Right renal cortex interstitium (tissue), 3 donors: Measurements from ENCODE around the gene ATF6. TPM values are rescaled to one million over a fixed set of nuclear protein-coding genes. Genes with fewer than 3 reads are reported as not detected.

Experiments used
- DNase-seq, 3 donors: peaks; one replicate each; pipeline ENCODE4 v3.0.0-alpha.2; 2013; ENCODE audit warnings: low read depth in 3 of 3, low spot score in 2 of 3
- polyA plus RNA-seq, 3 donors: library from polyadenylated mRNA; unstranded; fragments of 120-200 nt; gene quantifications; one replicate each; pipeline ENCODE4 v1.2.1, GENCODE V29; 2013; ENCODE audit not compliant: insufficient read length in 3 of 3

ATF6 gene
- polyA plus RNA-seq, 3 donors: 34.2 to 36.0 (median 35.0) TPM

DNA sequence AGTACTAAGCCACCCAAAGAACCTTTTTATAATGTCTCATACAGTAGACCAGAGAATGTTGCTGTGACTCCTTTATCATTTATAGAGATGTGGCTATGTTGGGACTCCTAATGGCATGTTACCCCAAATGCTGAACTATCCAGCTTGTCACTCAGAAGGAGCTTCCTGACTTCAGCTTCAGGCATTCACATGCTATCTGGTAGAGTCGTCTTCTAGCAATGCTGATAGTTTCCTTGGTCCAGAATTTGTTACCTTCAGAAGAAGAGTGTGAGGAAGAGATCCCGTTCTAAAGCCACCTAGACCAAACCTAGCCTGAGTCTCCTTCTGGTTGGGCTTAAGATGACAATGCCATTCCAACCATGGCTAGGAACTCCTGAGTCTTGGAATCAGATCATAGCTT lies 189.5 kb downstream of the ATF6 start:
- DNase-seq: no peak

GRCh38 chr1:161956097-161956496 lies 190.0 kb downstream of the ATF6 start:
- no peak for DNase-seq

- no peak for DNase-seq
These were observed 190.8 kb downstream of the ATF6 start for GRCh38 chr1:161956930-161957329.

- no peak for DNase-seq
These were observed 192.3 kb downstream of the ATF6 start for GRCh38 chr1:161958425-161958824.

DNA sequence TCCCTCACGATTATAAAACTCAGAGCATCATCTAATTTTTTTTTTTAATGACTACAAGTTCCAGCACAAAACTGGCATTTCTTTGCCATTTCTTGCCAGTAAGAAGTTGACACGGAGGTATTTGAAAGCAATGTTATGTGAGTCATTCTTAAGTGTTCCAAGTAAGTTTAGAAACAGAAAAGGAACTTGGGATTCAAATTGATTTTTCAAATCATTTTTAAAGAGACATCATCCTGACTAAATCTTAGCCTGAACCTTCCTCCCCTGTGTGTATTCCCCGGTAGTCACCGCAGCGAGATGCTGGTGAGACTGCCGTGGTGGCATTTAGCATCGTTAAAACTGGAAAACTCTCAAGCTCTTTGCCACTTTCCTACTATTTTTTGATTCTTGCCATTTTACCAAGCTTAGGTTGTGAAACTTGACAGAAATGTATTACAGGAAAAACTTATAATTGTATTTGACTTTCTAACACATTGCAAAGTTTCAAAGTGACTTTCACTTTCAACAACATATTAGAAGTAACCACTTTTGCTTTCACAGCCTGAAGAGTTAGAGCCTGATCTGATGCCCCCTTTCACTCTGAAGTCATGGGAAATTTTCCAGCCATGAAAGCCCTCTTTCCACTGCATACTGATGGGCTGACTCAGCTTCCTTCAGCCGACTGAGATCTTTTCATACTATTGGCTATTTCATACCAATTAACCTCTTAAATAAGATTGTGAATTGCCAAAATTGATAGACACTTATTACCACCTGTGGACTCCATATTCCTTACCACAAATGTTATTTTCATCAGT lies 196.2 kb downstream of the ATF6 start:
- DNase-seq: no peak

GRCh38 chr1:161966067-161966466 lies 199.9 kb downstream of the ATF6 start:
- DNase-seq: no peak

- no peak for DNase-seq
These were observed 203.9 kb downstream of the ATF6 start for GRCh38 chr1:161970036-161970435.

- no peak for DNase-seq
These were observed 204.5 kb downstream of the ATF6 start for GRCh38 chr1:161970633-161971032.

GRCh38 chr1:161972828-161973227 lies 206.7 kb downstream of the ATF6 start:
- no peak for DNase-seq

DNA sequence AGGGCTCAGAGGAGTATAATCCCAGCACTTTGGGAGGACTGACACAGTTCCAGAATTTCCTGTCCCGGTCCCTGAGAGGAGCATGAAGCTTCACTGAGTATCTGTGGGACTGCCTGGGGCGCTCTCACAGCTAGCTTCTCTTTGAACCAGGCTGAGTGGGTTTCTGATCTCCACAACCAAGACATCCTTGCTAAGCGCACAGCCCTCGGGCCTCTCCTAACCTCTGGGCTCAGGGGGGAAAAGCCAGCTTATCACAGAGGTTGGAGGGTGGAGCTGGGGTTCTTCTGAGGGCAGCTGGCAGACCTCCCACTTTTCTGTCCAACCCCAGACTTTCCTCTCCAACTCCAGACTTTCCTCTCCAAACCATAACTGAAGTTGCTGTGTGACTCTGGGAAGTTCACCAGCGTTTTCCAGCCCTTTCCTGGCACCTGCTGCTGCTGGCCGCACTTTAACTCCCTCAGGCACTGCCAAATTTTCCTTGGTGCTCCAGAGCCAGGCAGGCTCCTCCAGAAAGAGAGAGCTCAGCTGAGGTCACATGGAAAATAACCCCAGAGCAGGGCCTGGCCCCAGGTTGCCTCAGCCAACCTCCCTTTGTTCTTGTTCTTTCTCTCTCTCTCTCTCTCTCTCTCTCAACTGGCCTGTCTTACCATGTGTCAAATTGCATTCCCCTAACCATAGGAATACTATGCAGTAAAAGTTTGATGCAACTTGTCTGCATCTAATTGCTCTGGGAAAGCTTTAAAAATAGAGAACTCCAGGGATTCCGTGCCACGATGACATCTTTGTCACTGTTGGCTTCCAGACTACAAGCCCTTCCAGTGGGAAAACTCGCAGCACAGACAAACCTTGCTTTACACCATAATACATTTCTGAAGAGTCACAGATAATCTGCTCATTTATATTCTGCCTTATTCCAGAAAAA lies 208.1 kb downstream of the ATF6 start:
- DNase-seq: no peak

- no peak for DNase-seq
These were observed 212.1 kb downstream of the ATF6 start for GRCh38 chr1:161978011-161978790.

GRCh38 chr1:161981126-161981525 lies 215.0 kb downstream of the ATF6 start:
- no peak for DNase-seq

DNA sequence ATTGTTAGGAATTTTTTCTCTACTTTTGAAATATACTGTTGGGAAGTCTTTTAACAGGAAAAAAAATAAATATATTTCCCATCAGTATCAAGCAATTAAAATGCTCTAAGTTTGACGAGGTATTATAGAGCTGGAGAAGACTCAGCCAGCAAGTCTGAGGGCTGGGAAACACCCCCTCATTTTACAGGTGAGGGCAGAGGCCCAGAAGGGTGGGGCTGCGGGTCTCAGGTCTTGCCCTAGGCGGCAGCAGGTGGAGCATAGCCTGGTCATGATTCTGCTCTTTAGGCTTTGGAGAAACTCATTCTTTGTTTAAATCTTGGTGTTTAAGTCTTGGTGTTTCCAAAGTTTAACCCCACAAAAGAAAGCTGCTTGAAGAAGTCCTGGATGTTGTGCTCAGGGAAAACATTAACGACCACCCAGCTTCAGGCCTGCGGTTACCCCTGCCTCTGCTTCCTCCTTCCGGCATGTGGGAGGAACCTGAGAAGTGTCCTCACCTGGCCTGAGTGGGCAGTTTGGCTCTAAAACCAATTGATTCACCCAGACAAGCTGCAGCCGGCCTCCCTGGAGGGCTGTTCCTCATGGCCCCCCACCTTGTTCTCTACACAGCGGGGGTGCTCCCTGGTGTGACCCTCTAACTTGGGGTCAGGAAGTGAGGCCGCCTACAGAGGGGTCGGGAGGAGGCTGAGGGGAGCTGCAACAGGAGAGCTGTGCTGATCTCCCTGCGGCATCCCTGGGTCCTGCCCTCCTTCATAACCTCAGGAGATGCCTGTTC lies 215.8 kb downstream of the ATF6 start:
- DNase-seq: no peak

DNA sequence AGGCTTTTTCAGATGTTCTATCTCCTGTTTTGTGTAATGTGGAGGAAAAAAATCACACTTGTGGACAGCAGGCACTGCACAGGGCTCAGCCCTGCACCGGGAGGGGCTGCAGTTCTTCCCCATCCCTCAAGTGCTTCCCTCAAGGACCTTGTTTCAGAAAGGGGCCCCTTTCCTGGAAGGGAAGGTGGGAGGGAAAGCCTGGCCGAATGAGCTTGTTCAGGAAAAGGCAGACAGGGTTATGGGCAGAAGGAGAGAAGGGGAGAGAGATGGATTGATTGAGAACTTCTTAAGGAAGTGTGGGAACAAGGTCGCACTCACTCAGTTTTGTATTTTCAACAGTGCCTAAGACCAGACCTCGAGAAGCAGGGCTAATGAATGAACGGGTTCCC lies 216.4 kb downstream of the ATF6 start:
- no peak for DNase-seq

DNA sequence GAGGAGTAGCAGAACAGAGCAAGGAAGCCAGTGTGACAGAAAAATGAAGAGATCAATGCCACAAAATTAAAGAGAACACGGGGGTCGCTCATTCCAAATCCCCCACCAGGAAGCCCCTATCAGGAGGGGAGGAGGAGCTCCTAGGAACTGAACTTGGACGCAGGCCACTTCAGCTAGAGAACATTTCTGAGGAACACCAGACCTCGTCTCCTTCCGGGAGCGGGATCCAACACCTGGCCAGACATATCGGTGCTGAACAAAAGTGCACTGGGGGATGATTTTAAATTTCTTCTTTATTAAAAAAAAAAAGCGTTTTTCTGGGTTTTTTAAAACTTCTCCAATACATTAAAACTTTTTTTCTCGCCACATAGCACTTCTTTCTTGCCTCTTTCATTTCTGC lies 216.8 kb downstream of the ATF6 start:
- DNase-seq: no peak

DNA sequence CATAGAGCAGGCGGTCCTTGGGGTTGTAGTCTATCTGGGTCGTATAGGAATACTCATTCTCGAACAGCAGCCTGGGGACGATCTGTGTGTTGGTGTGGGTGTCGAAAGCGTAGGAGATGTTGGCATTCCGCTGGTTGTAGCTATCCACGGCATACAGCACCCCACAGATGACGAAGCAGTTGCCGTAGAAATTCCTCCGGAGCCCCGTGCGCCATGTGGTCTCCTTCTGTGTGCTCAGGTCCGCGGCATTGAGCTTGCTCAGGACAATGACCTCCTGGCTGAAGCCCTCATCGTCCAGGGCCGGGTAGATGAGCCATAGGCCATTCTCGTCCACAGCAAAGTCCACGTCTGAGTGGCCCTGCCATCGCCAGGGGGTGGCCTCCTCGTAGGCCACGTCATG lies 217.6 kb downstream of the ATF6 start:
- DNase-seq: no peak

DNA sequence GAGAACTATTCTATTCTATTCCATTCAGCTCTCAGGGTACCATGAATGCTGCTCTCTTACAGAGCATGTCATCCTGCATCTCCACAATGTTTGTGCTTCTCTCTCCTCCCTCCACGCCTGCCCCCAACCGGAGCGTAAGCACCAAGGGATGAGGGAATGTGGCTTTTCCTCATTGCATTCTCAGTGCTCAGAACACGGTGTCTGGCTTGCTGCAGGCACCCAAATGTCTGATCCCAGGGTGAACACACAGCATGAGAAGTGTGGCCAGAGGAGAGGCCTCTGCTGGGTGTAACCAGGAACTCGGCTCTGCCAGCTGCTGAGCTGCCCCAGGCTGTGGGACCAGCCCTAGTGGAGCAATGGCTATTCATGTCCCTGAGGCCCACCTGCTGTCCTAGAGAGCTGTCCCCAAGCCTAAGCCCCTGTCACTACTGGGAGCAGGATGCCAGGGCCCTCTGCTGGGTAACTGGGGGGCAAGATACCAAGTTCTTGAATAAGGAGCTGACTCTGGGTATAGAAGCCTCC lies 219.2 kb downstream of the ATF6 start:
- no peak for DNase-seq

DNA sequence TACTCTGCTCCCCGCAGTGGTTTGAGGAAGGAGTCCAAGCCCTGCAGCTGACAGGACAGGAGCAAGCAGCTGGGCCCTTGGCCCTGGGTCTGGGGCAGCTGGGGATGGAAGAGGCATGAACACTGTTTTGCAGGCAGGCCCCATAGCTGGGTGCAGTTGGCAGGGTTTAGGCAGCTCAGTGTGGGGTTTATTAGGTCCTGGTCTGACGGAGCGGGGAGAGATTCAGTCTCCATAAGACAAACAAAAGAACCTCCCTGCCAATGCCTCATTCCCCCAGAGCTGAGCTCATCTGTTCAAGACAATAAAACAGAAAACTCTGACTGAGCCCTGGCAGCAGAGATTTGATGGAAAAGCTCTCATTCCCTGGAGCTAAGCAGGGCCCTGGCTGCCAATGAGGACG lies 220.2 kb downstream of the ATF6 start:
- no peak for DNase-seq

GRCh38 chr1:161987303-161987702 lies 221.2 kb downstream of the ATF6 start:
- no peak for DNase-seq

DNA sequence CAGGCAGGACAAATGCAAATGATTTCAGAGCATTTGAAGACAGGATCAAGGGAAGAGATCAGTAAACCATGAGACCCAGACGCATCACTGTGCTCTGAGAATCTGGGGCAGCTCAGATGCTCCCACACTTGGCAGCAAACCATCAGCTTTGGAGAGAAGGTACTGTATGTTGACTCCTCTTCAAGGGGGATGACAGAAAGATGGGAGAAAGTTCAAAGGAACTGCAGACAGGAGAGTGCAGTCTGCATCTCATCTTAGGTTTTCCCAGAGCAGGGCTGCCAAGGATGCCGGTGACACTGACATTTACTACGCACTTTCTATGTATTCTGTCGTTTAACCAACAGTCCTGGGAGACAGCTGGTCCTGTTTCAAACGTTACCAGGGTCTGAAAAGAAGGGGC lies 221.8 kb downstream of the ATF6 start:
- no peak for DNase-seq
